Glomerular endothelial cell (primary cell): ENCODE measurements around the gene ARSB. TPM values are rescaled to one million over a fixed set of nuclear protein-coding genes. Genes with fewer than 3 reads are reported as not detected.

Experiments
- DNase-seq: peaks from one replicate; pipeline ENCODE4 v3.0.0-alpha.2; 2011; ENCODE audit warnings: low read depth, low spot score; ENCODE audit errors: extremely low read depth
- total RNA-seq: library from RNA; depleted of rRNA; stranded (reverse); fragments of >200 nt; gene quantifications from 2 replicates; pipeline ENCODE4 v1.2.3, GENCODE V29; 2015

Gene ARSB
- total RNA-seq, result 22.9 and 37.2 TPM in 2 replicates

- DNase-seq, result no peak
Observed at GRCh38 chr5:78985116-78985724, at the start of gene ARSB. Gene ARSB (minus strand): TSS chr5:78985310. CDS start chr5:78985248, 62 bp downstream.

GRCh38 chr5:79032782-79033181, 47.7 kb upstream of the ARSB start:
- DNase-seq, result no peak

GRCh38 chr5:79032031-79032695, 47.1 kb upstream of the ARSB start:
- DNase-seq, result no peak

- DNase-seq, result no peak
Observed at GRCh38 chr5:79031485-79031867, 46.4 kb upstream of the ARSB start.

GRCh38 chr5:79030663-79031484, 45.8 kb upstream of the ARSB start:
- no peak for DNase-seq

GRCh38 chr5:79025054-79025472, 40.0 kb upstream of the ARSB start:
- peak; percentile 9 for DNase-seq

- no peak for DNase-seq
Observed at GRCh38 chr5:79023947-79024346, 38.8 kb upstream of the ARSB start.

- DNase-seq, result no peak
Observed at GRCh38 chr5:79023348-79023747, 38.2 kb upstream of the ARSB start.

- DNase-seq, result no peak
Observed at GRCh38 chr5:79022771-79023170, 37.7 kb upstream of the ARSB start.

- no peak for DNase-seq
Observed at GRCh38 chr5:79021753-79022152, 36.6 kb upstream of the ARSB start.

GRCh38 chr5:79020861-79021561, 35.9 kb upstream of the ARSB start:
- peak; percentile 62 for DNase-seq

- DNase-seq, result no peak
Observed at GRCh38 chr5:79014631-79015030, 29.5 kb upstream of the ARSB start.

- no peak for DNase-seq
Observed at GRCh38 chr5:79011869-79012268, 26.8 kb upstream of the ARSB start.

GRCh38 chr5:79011219-79011836, 26.2 kb upstream of the ARSB start:
- no peak for DNase-seq

- DNase-seq, result no peak
Observed at GRCh38 chr5:79008362-79008761, 23.3 kb upstream of the ARSB start.

GRCh38 chr5:79007872-79008271, 22.8 kb upstream of the ARSB start:
- no peak for DNase-seq

- DNase-seq, result no peak
Observed at GRCh38 chr5:79005936-79006631, 21.0 kb upstream of the ARSB start.

GRCh38 chr5:79005151-79005550, 20.0 kb upstream of the ARSB start:
- no peak for DNase-seq

- no peak for DNase-seq
Observed at GRCh38 chr5:79002374-79002773, 17.3 kb upstream of the ARSB start.

- no peak for DNase-seq
Observed at GRCh38 chr5:79001471-79001870, 16.4 kb upstream of the ARSB start.
